Skin of body (tissue), 2 donors: ENCODE results near the gene MTREX. TPM values are rescaled to one million over a fixed set of nuclear protein-coding genes. Genes with fewer than 3 reads are reported as not detected.
"Not testable (repeated sequence)": the region's sequence is repeated elsewhere in the genome, so short reads cannot be mapped to it uniquely, and the experiment has no call there.

Experiments
- DNase-seq: peaks from one replicate; lab custom pipeline; 2025; lab: John Stamatoyannopoulos, UW
- total RNA-seq: library from RNA; depleted of rRNA; stranded (reverse); fragments of >200 nt; gene quantifications from one replicate; pipeline ENCODE4 v1.2.3, GENCODE V29; 2014

Gene MTREX
- 89.8 TPM for total RNA-seq

- peak; percentile 98 for DNase-seq
Observed at GRCh38 chr5:55307383-55308253, at the start of gene MTREX, which contains the start of gene DHX29. TSS of gene MTREX (plus strand) at chr5:55307989. CDS start at chr5:55308014, 25 bp downstream. TSS of gene DHX29 (minus strand) at chr5:55307694. CDS start at chr5:55307573, 121 bp downstream.

- DNase-seq, result no peak
Observed at GRCh38 chr5:55258339-55258738, 49.5 kb upstream of the MTREX start.

GRCh38 chr5:55276771-55277170 lies 31.0 kb upstream of the MTREX start:
- no peak for DNase-seq

GRCh38 chr5:55278778-55279177 lies 29.0 kb upstream of the MTREX start:
- no peak for DNase-seq

- no peak for DNase-seq
Observed at GRCh38 chr5:55286411-55286933, 21.3 kb upstream of the MTREX start.

- DNase-seq, result no peak
Observed at GRCh38 chr5:55289808-55290207, 18.0 kb upstream of the MTREX start.

- DNase-seq, result no peak
Observed at GRCh38 chr5:55290991-55291390, 16.8 kb upstream of the MTREX start.

- no peak for DNase-seq
Observed at GRCh38 chr5:55294935-55295334, 12.9 kb upstream of the MTREX start.

GRCh38 chr5:55300890-55301289 lies 6.9 kb upstream of the MTREX start:
- DNase-seq, result no peak

GRCh38 chr5:55303238-55303690 lies 4.5 kb upstream of the MTREX start:
- no peak for DNase-seq

GRCh38 chr5:55304584-55304983 lies 3.2 kb upstream of the MTREX start:
- DNase-seq, result no peak

- DNase-seq, result no peak
Observed at GRCh38 chr5:55305345-55305744, 2.4 kb upstream of the MTREX start.

- peak; percentile 68 for DNase-seq
Observed at GRCh38 chr5:55306641-55307382, 977 bp upstream of the MTREX start.

GRCh38 chr5:55308254-55308836 lies 556 bp downstream of the MTREX start:
- peak; percentile 65 for DNase-seq

GRCh38 chr5:55313870-55314617 lies 6.3 kb downstream of the MTREX start:
- no peak for DNase-seq

GRCh38 chr5:55316289-55316688 lies 8.5 kb downstream of the MTREX start:
- DNase-seq, result no peak

GRCh38 chr5:55316837-55317236 lies 9.0 kb downstream of the MTREX start:
- no peak for DNase-seq

- DNase-seq, result not testable (repeated sequence)
Observed at GRCh38 chr5:55318237-55318636, 10.4 kb downstream of the MTREX start.

GRCh38 chr5:55319491-55319890 lies 11.7 kb downstream of the MTREX start:
- no peak for DNase-seq

GRCh38 chr5:55320571-55320970 lies 12.8 kb downstream of the MTREX start:
- no peak for DNase-seq

- DNase-seq, result no peak
Observed at GRCh38 chr5:55324006-55324405, 16.2 kb downstream of the MTREX start.
